PC-9 (cell line): ENCODE results near the gene IL16.

ENCODE experiments used
- EZH2 ChIP-seq: fragments of 200-600 bp; sonication (generic); IDR thresholded peaks from 2 replicates; pipeline ENCODE4 v1.8.0; 2017; ENCODE audit warnings: antibody characterized with exemption, low read depth
- TF ChIP-seq, protein P1 (sequence below): fragments of 200-600 bp; sonication (generic); conservative IDR thresholded peaks from 2 replicates; pipeline ENCODE4 v1.6.1; 2017; ENCODE audit warnings: mixed run types, antibody characterized with exemption, mild to moderate bottlenecking, moderate library complexity

DNA sequence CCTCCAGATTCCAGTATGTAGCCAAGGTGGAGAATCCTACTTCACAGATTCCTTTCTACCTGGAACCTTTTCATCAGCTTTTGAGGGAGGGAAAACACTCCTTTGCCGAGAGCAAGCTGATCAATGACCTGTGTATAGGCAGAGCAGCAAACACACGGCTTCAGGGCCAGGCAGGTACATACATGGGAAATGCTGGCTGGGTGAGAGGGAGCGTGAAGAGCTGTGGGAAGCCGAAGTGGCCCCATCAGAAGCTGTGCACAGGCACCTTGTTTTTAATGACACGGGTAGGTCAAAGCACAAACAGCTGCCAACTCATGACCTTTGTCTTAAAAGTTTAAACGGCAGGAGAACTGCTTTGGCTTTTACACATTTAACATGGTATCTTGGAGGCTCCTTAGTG is 101.9 kb downstream of the IL16 start:
- TF ChIP-seq, protein P1, sequence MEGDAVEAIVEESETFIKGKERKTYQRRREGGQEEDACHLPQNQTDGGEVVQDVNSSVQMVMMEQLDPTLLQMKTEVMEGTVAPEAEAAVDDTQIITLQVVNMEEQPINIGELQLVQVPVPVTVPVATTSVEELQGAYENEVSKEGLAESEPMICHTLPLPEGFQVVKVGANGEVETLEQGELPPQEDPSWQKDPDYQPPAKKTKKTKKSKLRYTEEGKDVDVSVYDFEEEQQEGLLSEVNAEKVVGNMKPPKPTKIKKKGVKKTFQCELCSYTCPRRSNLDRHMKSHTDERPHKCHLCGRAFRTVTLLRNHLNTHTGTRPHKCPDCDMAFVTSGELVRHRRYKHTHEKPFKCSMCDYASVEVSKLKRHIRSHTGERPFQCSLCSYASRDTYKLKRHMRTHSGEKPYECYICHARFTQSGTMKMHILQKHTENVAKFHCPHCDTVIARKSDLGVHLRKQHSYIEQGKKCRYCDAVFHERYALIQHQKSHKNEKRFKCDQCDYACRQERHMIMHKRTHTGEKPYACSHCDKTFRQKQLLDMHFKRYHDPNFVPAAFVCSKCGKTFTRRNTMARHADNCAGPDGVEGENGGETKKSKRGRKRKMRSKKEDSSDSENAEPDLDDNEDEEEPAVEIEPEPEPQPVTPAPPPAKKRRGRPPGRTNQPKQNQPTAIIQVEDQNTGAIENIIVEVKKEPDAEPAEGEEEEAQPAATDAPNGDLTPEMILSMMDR, result no peak
- no peak for TF ChIP-seq EZH2
